T47D (cell line): ENCODE measurements around the gene ALX4.

Source experiments
- DNase-seq, 2 experiments: peaks; one replicate each; pipeline versions ENCODE4 v3.0.0 to v3.0.0-alpha.2; 2011 to 2012; ENCODE audit warnings: low read depth in 1 of 2, low spot score in 1 of 2
- JUND ChIP-seq: IDR thresholded peaks from 2 replicates; pipeline ENCODE4 v1.6.1; 2012; ENCODE audit warnings: low read depth
- in situ Hi-C: cut with HindIII; loops from 2 replicates; pipeline ENCODE4 v1.10.0; 2016; ENCODE audit warnings: low sequenced_read_pairs, low pct_unique_long_range_greater_than_20kb

Gene ALX4

DNA sequence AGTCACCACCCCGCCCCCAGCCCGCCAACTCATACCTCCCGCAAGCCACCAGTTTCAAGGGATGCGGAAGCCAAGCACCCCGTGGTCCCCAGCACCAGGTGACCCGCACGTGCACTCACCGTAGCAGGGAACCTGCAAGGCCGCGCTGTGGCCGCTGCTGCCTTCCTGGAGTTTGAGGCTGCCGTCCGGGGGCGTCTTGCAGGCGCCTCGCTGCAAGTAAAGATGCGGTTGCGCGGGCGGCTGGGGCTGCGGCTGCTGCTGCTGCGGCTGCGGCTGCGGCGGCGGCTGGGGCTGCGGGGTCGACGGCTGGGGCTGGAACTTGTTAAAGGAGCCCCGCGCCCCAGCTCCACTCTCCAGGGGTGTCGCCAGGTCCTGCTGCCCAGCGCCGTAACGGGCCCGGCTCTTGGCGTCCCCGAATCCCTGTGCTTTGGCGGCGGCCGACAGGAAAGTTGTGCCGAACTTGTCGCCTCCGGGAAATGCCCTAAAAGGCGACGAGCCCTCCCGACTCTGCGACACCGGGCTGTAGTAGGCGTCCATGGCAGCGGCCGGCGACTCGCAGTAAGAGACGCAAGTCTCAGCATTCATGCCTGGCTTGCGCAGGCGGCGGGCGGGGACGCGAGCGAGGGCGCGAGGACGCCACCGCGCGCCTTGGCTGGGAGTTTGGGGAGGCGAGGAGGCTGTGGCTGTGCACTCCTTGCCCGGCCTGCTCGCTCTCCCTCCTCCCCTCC lies at the start of gene ALX4:
Gene ALX4 (minus strand): TSS at position 662 of the 728 bp plus-strand sequence. CDS start 77 bp downstream, at position 585.
- peak; percentile 64 to 84 for DNase-seq
- no peak for TF ChIP-seq JUND
- in situ Hi-C loops, result no loop called here

DNA sequence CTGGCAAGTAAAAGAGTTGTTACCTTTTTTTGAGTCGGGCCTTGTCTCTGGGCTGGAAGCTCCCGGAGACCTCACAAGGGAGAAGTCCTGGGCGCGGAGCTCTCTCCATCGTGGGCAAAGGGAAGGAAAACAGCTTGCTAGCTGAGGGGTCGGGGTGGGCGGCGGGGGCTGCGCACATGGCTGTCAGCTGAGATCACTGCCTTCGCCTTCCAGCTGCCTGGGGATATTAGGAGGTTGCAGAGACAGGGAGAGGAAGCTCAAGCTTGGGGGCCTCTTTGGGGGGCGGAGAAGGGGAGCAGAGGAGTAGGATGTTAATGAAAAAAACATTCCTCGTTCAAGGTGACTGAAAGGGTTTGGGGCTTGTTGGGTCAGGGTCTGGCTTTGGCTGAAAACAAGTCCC lies 49.2 kb upstream of the ALX4 start:
- no peak for TF ChIP-seq JUND
- in situ Hi-C loops, result no loop called here
- no peak for DNase-seq

DNA sequence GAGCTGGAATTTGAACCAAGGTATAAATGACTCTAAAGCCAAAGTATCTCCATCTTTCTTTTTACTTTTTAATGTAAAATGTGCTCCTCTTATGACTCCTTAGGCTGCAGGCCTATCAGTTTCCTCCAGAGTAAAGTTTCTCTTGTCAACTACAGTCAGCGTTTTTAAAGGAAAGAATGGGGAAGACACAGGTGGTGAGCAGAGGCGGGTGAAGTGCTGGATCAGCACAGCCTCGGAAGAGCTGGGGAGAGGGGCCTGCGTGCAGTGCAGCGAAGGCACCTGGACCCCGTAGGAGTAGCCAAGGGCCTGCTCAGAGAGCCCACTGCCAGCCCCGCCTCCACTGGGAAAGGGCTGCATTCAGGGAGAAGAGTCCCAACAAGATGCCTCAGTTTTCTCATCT lies 48.8 kb upstream of the ALX4 start:
- no peak for TF ChIP-seq JUND
- in situ Hi-C loops, result no loop called here
- DNase-seq, result no peak

DNA sequence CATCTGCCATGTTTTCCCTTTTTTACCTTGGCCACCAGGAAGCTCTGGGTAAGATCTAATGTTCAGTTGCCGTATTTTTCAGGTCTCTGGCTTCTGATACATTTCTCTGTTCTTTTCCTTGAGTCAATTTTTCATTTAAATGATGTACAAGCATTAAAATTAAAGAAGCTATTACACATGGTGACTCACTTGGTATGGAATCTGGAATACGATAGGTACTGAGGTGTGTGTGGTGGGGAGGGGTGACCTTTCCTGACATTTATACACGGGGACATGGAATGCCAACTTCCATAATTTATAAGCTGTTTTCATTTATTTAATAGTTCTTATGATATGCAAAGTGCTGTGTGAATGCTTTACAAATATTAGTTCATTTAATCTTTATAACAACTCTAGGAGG lies 47.8 kb upstream of the ALX4 start:
- TF ChIP-seq JUND, result no peak
- no peak for DNase-seq
- in situ Hi-C loops, result no loop called here

DNA sequence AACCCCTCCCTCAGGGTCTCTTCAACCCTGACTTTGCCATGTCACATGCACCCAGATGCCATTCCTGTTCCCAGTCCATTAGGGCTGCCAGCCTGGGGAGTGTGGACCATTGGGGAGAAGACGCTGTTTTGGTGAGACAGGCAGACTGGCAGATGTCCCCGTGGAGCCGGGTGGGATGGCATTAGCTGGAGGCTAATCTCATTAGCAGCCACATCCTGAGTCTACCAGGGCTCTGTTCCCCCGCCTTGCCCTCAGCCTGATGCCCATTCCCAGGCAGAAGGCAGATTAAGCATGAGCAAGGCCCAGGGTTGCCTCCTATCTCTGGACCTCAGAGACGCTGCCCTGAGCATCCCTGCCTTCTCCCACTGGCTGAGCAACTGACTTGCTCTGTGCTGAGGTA lies 46.4 kb upstream of the ALX4 start:
- TF ChIP-seq JUND, result no peak
- in situ Hi-C loops, result no loop called here
- no peak for DNase-seq

DNA sequence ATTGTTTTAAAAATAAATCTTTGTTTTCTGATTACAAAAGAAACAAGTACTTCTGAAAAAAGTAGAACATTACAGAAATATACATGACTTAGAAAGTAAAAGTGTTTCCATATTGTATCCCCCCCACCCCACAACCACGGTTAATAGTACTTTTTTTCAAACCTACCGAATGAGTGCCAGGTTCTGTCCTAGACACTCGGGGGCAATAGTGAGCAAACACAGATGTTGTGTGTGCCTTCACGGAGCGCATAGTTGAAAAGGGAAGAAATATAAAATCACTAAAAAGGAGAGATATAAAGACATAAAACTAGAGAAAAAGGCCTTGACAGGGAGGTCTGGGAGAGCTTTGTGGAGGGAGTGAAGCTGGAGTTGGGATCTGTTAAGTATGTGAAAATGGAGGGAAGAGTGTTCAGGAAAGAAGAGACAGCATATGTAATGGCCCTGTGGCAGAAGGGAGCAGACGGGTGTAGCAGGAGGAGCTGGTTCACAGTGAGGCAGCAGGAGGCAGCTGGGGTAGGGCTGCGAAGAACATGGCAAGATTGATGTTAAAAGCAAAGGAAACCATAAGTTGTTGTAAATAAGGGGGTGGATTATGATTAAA lies 42.1 kb upstream of the ALX4 start:
- in situ Hi-C loops, result no loop called here
- no peak for DNase-seq
- TF ChIP-seq JUND, result no peak

DNA sequence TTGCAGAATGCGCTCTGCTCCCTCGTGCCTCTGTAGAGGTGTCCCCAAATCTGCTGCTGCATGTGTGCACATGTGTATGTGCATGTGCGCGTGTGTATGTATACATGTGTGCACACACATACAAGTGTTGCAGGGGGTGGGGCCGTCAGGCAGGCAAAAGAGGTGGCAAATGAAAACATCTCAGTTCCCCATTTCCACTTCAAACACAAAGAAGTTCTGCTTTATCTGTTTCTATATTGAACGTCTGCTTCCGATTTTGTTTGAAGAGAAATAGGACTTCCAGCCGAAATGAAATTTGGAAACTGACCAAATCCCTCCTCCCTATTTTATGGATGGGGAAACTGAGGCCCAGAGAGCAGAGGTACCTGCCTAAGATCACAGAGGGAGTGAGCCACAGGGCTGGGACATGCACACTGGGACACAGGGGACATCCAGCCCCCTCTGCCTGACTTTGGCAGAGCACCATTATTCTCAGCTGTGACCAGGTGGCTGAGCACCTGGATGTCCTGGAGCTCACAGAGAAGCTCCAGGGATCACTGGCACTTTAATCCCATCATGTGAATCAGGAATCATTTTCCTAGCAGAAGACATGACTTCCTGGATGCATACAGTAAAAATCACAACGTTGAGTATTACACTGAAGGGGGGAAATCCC lies 41.2 kb upstream of the ALX4 start:
- no peak for TF ChIP-seq JUND
- no peak for DNase-seq
- in situ Hi-C loops, result no loop called here

DNA sequence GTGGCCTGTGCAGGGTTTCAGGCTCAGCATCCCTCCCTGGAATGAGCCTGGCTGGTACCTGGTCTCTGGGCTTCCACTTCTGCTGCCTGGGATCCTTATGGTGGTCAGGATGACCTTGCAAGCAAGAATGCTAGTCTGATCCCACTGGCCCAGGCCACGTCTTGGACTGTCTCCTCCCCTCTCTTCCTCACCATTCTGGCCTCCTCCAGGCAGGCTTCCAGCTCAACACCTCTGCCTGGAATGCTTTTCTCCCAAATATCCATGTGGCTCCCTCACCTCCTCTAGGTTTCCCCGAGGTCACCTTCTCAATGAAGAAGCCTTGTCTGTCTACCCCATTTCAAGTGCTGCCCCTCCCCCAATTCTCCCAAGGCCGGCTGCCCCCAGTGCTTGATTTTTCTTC lies 39.4 kb upstream of the ALX4 start:
- in situ Hi-C loops, result no loop called here
- DNase-seq, result no peak
- no peak for TF ChIP-seq JUND

DNA sequence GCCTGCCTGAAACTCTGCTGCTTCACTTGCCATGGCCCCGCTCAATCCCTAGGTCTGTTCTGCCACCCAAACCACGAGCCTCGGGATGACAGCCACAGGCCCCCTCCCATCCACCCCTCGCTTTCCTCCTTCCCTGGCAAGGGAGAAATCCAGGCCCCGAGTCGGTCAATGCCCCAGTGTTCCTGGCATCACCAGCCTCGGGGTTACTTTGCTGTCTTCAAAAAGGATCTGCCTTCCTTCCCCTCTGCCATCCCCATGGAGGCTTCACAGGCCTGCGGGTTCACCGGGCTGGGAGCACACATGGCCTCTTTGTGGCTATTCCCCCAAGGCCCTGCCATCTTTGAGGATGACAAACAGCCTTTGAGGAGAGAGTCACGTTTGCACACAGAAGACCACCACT lies 38.8 kb upstream of the ALX4 start:
- in situ Hi-C loops, result no loop called here
- TF ChIP-seq JUND, result no peak

DNA sequence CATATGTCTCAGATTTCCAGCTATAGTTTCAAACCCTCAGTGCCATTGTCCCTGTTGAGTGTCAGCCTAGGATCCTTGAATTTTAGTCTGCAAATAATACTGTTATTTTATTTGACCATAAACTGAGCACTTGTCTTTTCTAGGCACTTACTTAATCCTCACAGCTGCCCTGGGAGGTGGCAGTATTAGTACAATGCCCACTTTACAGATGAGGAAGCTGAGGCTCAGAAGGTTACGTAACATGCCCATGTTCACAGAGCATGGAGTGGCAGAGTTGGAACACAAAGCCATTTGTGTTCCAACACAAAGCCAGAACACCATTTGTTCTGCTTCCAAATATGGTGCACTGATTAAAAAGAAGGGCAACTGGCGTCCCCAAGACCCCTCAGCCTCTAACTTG lies 38.2 kb upstream of the ALX4 start:
- in situ Hi-C loops, result no loop called here
- no peak for TF ChIP-seq JUND
- no peak for DNase-seq

More for the DNA sequence above, 38.8 kb upstream of the ALX4 start:
- no peak for DNase-seq

DNA sequence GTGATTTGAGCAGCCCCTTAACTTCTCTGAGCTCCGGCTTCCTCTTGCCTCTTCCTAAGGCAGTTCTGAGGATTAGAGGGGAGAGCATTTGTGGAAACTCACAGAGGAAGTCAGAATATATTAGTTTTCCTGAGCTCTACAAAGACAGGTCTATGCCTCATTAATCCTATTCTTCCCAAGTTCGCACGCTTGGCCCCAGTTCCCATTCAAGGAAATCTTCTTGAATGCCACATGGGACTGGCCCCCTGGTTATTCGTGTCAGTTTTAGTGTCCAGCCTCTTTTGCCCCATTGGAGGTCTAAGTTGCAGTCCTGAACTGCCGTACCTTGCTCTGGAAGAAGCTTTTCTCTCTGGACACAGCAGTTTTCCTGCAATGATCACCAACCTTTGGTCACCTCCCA lies 37.6 kb upstream of the ALX4 start:
- in situ Hi-C loops, result no loop called here
- no peak for TF ChIP-seq JUND
- DNase-seq, result no peak

DNA sequence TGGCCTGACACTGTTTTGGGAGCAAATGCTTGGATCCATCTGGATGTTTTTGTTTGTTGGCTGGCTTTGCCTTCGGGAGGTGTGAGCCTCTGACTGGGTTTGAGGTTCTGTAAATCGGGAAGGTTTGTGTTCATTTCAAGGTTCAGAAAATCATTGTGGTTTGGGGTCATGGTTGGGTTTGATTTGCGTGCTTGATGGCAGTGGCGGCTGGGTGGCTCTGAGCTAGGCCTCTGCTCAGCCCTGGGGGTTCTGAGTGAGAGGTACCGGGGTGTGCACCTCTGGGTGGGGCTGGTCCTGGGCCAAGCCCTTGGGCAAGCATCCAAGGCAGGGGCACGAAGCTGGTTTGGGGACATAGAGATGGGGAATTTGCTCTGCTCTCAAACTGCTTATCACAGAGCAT lies 37.0 kb upstream of the ALX4 start:
- DNase-seq, result no peak
- in situ Hi-C loops, result no loop called here
- TF ChIP-seq JUND, result no peak

DNA sequence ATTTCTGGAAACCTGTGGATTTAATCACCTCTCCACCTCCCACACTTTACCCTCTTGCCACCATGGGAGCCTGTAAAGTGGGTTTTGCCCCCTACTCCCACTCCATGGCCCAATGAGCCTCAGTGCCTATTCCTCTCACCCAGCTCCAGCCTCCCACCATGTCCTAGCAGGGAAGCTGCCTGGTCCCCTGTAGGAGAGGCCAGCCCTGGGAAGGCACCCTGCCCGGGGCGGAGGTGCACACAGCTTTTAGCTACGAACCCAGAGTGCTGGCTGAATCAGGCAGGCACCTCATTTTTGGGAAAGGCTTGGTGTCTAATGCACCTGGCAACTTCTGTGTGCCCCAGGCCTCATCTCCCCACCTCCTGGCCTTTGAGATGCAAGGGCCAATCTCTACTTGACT lies 35.8 kb upstream of the ALX4 start:
- in situ Hi-C loops, result no loop called here
- no peak for TF ChIP-seq JUND
- no peak for DNase-seq

DNA sequence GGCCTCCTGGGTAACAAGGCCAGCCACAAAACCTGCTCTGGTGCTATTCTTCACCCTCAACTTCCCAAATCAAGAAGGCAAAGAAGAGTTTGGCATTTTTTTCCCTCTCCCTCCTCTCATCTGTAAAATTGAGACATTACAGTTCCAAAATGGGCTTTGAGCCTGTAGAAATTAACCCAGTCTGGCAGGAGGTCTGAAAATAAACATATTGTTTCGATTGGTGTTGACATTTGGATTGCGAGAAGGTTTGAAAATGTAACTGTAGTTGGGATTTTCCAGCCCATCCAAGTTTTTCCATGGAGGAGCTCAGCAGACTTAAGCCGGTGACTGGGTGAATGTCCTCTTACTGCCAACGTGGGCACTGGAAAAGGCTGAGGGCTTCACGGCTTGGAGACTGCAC lies 35.0 kb upstream of the ALX4 start:
- TF ChIP-seq JUND, result no peak
- in situ Hi-C loops, result no loop called here
- DNase-seq, result no peak
